GM21515 (cell line): Measurements from ENCODE around the gene FRRS1L.

ENCODE experiments used
- ATAC-seq: cut with Tn5 transposase; IDR thresholded peaks from one replicate; pipeline ENCODE4 v1.9.1; 2021; ENCODE audit not compliant: unreplicated experiment

FRRS1L gene

GRCh38 chr9:109166771-109167601 is at the start of gene FRRS1L:
Gene FRRS1L, minus strand, starts transcription at chr9:109167249. Its CDS starts 111 bp downstream, at chr9:109167138.
- ATAC-seq = no peak

- no peak for ATAC-seq
Measured at GRCh38 chr9:109214414-109214813, 47.4 kb upstream of the FRRS1L start.

GRCh38 chr9:109213285-109214121 is 46.5 kb upstream of the FRRS1L start:
- ATAC-seq = no peak

GRCh38 chr9:109212768-109213167 is 45.7 kb upstream of the FRRS1L start:
- no peak for ATAC-seq

- no peak for ATAC-seq
Measured at GRCh38 chr9:109206670-109207069, 39.6 kb upstream of the FRRS1L start.

- ATAC-seq = no peak
Measured at GRCh38 chr9:109205526-109205925, 38.5 kb upstream of the FRRS1L start.

GRCh38 chr9:109203761-109204360 is 36.8 kb upstream of the FRRS1L start:
- no peak for ATAC-seq

GRCh38 chr9:109199676-109200075 is 32.6 kb upstream of the FRRS1L start:
- no peak for ATAC-seq

- no peak for ATAC-seq
Measured at GRCh38 chr9:109198736-109199382, 31.8 kb upstream of the FRRS1L start.

- ATAC-seq = no peak
Measured at GRCh38 chr9:109193974-109194556, 27.0 kb upstream of the FRRS1L start.

- ATAC-seq = no peak
Measured at GRCh38 chr9:109192732-109193361, 25.8 kb upstream of the FRRS1L start.

GRCh38 chr9:109191746-109192145 is 24.7 kb upstream of the FRRS1L start:
- ATAC-seq = no peak

GRCh38 chr9:109190151-109190550 is 23.1 kb upstream of the FRRS1L start:
- no peak for ATAC-seq

GRCh38 chr9:109186857-109187520 is 19.9 kb upstream of the FRRS1L start:
- no peak for ATAC-seq

GRCh38 chr9:109182940-109183798 is 16.1 kb upstream of the FRRS1L start:
- ATAC-seq = no peak

GRCh38 chr9:109182550-109182939 is 15.5 kb upstream of the FRRS1L start:
- no peak for ATAC-seq

GRCh38 chr9:109181284-109181683 is 14.2 kb upstream of the FRRS1L start:
- peak; percentile 64 for ATAC-seq

GRCh38 chr9:109179801-109180523 is 12.9 kb upstream of the FRRS1L start:
- no peak for ATAC-seq
